ENCODE data around the gene CARNS1. TPM values are rescaled to one million over a fixed set of nuclear protein-coding genes. Genes with fewer than 3 reads are reported as not detected.

Gene CARNS1
- total and polyA plus RNA-seq, 4 donors = 0.05 to 0.19 (median 0.10) TPM

- Histone ChIP-seq H3K4me1 (ENCODE audit: control insufficient read depth in 4 of 4, insufficient read depth in 4 of 4, low read length in 3 of 4) (peaks cover 0 to 12% (median 6%) of the 10 kb centered on the region in 4 donors), H3K27me3 (ENCODE audit: control insufficient read depth in 4 of 4, insufficient read depth in 4 of 4, low read length in 3 of 4) (no peaks in the 10 kb centered on the region), H3K36me3 (ENCODE audit: control insufficient read depth in 4 of 4, insufficient read depth in 3 of 4, low read depth in 1 of 4, low read length in 3 of 4) (no peaks in the 10 kb centered on the region), H3K4me3 (ENCODE audit: low read depth in 1 of 3, low read length in 3 of 3) (no peak within 1 kb of the TSS), H3K27ac (ENCODE audit: low read depth in 1 of 2, low read length in 2 of 2) (no peak within 1 kb of the TSS), H3K9me3 (ENCODE audit: control insufficient read depth in 4 of 4, low read length in 3 of 4) (no peaks in the 10 kb centered on the region), H3K9ac (ENCODE audit: low read depth in 1 of 2, low read length in 2 of 2) (no peak within 1 kb of the TSS)
- 82% methylated on average over 33 of the region's 33 CpGs for WGBS
- no peak for DNase-seq (ENCODE audit: low spot score)
- no peak for TF ChIP-seq HNF4A (conservative IDR thresholded peaks at IDR 0.05)
- TF ChIP-seq HNF4G (IDR thresholded peaks at IDR 0.05) = no peak
- no peak for TF ChIP-seq REST (IDR thresholded peaks at IDR 0.05)
Measured at GRCh38 chr11:67452141-67452952, 36.9 kb downstream of the CARNS1 start, which contains the start of gene GPR152. TSS of gene GPR152 (minus strand) at chr11:67452729. CDS start at chr11:67452724, 5 bp downstream.

DNA sequence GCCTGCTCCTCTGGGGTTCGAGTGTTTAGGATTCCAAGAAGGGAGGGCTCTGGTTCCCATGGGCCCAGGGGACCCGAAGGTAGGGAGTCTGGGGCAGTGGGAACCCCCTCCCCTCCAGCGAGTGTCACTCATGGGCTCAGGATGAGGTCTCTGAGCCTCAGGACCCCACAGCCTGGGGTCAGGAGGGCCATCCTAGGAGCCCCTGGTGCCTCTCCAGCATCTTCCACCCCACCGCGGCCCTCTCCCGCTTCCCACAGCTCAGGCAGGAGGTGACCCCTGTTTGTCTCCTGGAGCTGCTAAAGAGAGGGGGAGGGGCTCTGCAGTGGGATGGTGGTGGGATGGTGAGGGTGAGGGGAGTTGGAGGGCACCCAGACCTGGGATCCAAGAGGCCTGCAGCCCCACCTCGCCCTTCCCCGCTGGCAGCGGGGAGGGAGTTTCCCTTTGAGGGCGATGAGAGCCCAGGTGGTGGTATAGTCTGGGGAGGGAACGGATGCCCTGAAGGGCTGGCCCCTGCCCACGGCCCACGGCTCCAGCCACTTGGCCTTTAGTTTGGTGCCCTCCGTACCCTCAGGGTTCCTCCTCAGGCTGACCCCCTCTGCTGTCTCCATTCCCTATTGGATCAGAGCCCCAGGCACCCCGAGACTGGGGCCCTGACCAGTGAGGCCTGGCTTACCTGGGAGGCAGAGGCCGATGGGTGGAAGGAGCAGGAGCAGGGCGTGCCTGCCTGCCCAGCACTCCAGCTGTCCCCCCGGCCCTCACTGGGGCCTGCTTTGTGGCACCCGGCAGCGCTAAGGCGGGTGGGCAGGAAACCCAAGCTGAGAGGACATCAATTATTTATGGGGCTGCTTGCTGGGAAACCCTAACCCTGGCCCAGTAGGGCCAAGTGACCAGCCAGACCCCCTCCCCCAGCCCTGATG lies 38.6 kb downstream of the CARNS1 start:
- no peak for DNase-seq (ENCODE audit: low spot score)
- H3K9me3 ChIP-seq (ENCODE audit: control insufficient read depth in 4 of 4, low read length in 3 of 4) = no peaks in the 10 kb centered on the region
- no peak overlapping the region for H3K4me3 ChIP-seq (ENCODE audit: low read depth in 1 of 3, low read length in 3 of 3)
- no peak overlapping the region for H3K27ac ChIP-seq (ENCODE audit: low read depth in 1 of 2, low read length in 2 of 2)
- H3K36me3 ChIP-seq (ENCODE audit: control insufficient read depth in 4 of 4, insufficient read depth in 3 of 4, low read depth in 1 of 4, low read length in 3 of 4) = no peaks in the 10 kb centered on the region
- no peak for TF ChIP-seq HNF4A (conservative IDR thresholded peaks at IDR 0.05)
- TF ChIP-seq, protein P1, sequence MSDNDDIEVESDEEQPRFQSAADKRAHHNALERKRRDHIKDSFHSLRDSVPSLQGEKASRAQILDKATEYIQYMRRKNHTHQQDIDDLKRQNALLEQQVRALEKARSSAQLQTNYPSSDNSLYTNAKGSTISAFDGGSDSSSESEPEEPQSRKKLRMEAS (IDR thresholded peaks at IDR 0.05) = no peak
- TF ChIP-seq RAD21 (IDR thresholded peaks at IDR 0.05) = no peak
- TF ChIP-seq HNF4G (IDR thresholded peaks at IDR 0.05) = no peak
- H3K9ac ChIP-seq (ENCODE audit: low read depth in 1 of 2, low read length in 2 of 2) = no peak overlapping the region
- WGBS = 91% methylated on average over 21 of the region's 21 CpGs
- no peaks in the 10 kb centered on the region for H3K27me3 ChIP-seq (ENCODE audit: control insufficient read depth in 4 of 4, insufficient read depth in 4 of 4, low read length in 3 of 4)
- H3K4me1 ChIP-seq (ENCODE audit: control insufficient read depth in 4 of 4, insufficient read depth in 4 of 4, low read length in 3 of 4) = peaks cover 0 to 3% (median 0%) of the 10 kb centered on the region in 4 donors

- no peak for DNase-seq (ENCODE audit: low spot score)
- Histone ChIP-seq H3K27ac (ENCODE audit: low read depth in 1 of 2, low read length in 2 of 2) (no peak within 1 kb of the TSS), H3K4me1 (ENCODE audit: control insufficient read depth in 4 of 4, insufficient read depth in 4 of 4, low read length in 3 of 4) (no peaks in the 10 kb centered on the region), H3K4me3 (ENCODE audit: low read depth in 1 of 3, low read length in 3 of 3) (no peak within 1 kb of the TSS), H3K9me3 (ENCODE audit: control insufficient read depth in 4 of 4, low read length in 3 of 4) (no peaks in the 10 kb centered on the region), H3K36me3 (ENCODE audit: control insufficient read depth in 4 of 4, insufficient read depth in 3 of 4, low read depth in 1 of 4, low read length in 3 of 4) (no peaks in the 10 kb centered on the region), H3K27me3 (ENCODE audit: control insufficient read depth in 4 of 4, insufficient read depth in 4 of 4, low read length in 3 of 4) (no peaks in the 10 kb centered on the region), H3K9ac (ENCODE audit: low read depth in 1 of 2, low read length in 2 of 2) (no peak within 1 kb of the TSS)
- 91% methylated on average over 3 of the region's 3 CpGs for WGBS
- TF ChIP-seq YY1 (IDR thresholded peaks at IDR 0.05) = no peak
- TF ChIP-seq JUND (IDR thresholded peaks at IDR 0.05) = no peak
- TF ChIP-seq, protein P1 (IDR thresholded peaks at IDR 0.05) = no peak
- no peak for TF ChIP-seq REST (IDR thresholded peaks at IDR 0.05)
- TF ChIP-seq HNF4G (IDR thresholded peaks at IDR 0.05) = no peak
- TF ChIP-seq HNF4A (conservative IDR thresholded peaks at IDR 0.05) = no peak
- TF ChIP-seq RXRA (IDR thresholded peaks at IDR 0.05) = no peak
- no peak for TF ChIP-seq GABPA (IDR thresholded peaks at IDR 0.05 in 1 of 2, conservative IDR thresholded peaks at IDR 0.05 in 1 of 2)
- TF ChIP-seq FOXA1 (IDR thresholded peaks at IDR 0.05) = no peak
- TF ChIP-seq ZBTB33 (IDR thresholded peaks at IDR 0.05) = no peak
- TF ChIP-seq TAF1 (conservative IDR thresholded peaks at IDR 0.05) = no peak
- TF ChIP-seq SP1 (IDR thresholded peaks at IDR 0.05) = no peak
- TF ChIP-seq NR2F2 (IDR thresholded peaks at IDR 0.05) = no peak
- TF ChIP-seq RAD21 (IDR thresholded peaks at IDR 0.05) = no peak
Measured at GRCh38 chr11:67455054-67455453, 39.6 kb downstream of the CARNS1 start, which contains the start of gene CABP4. TSS of gene CABP4 (plus strand) at chr11:67455354. CDS start at chr11:67455424, 70 bp downstream.

Measured in liver (tissue), 9 donors.